ENCODE results near the gene EEF2KMT. TPM values are rescaled to one million over a fixed set of nuclear protein-coding genes. Genes with fewer than 3 reads are reported as not detected.
"Not testable (repeated sequence)": the region's sequence is repeated elsewhere in the genome, so short reads cannot be mapped to it uniquely, and the experiment has no call there.

Gene EEF2KMT
- polyA plus RNA-seq (ENCODE audit: low read depth in 6 of 6), result 10 to 100 TPM in 3 of 6 donors, 1 to 10 TPM in 3; 7.1 to 15.1 (median 10.1) TPM

GRCh38 chr16:5097470-5098220, at the start of gene EEF2KMT:
Gene EEF2KMT, minus strand, starts transcription at chr16:5097795. Its CDS starts 56 bp downstream, at chr16:5097739.
- H3K4me1 Mint-ChIP-seq, result peaks cover 5 to 19% (median 15%) of the 10 kb centered on the region in 3 donors
- H3K9me3 Mint-ChIP-seq, DNase-seq, H3K36me3 Mint-ChIP-seq: not testable (repeated sequence)
- peaks cover 3 to 17% (median 15%) of the 10 kb centered on the region in 3 donors for H3K27me3 Mint-ChIP-seq
- ATAC-seq (ENCODE audit: low read depth in 2 of 2), result peak; percentile 92 to 93
- H3K4me3 Mint-ChIP-seq, result peak within 1 kb of the TSS; percentile 87 to 99 (median 98)
- peak within 1 kb of the TSS; percentile 93 to 100 (median 99) for H3K27ac Mint-ChIP-seq

GRCh38 chr16:5144621-5144956, 47.0 kb upstream of the EEF2KMT start:
- Mint-ChIP-seq H3K27me3 (peaks cover 15 to 26% (median 19%) of the 10 kb centered on the region in 3 donors), H3K27ac (peak overlapping the region in 1 of 6 donors; percentile 68)
- not testable (repeated sequence) for DNase-seq; H3K4me3 Mint-ChIP-seq; H3K9me3 Mint-ChIP-seq; H3K4me1 Mint-ChIP-seq; H3K36me3 Mint-ChIP-seq; ATAC-seq (ENCODE audit: low read depth in 2 of 2)

GRCh38 chr16:5143761-5144620, 46.4 kb upstream of the EEF2KMT start:
- H3K36me3 Mint-ChIP-seq, result peaks cover 0 to 6% of the 10 kb centered on the region in 2 donors

GRCh38 chr16:5140151-5140550, 42.6 kb upstream of the EEF2KMT start:
- peaks cover 0 to 14% of the 10 kb centered on the region in 2 donors for H3K36me3 Mint-ChIP-seq
- H3K27ac Mint-ChIP-seq, result peak overlapping the region in 1 of 6 donors; percentile 39
- H3K4me3 Mint-ChIP-seq; DNase-seq; H3K9me3 Mint-ChIP-seq; H3K4me1 Mint-ChIP-seq; ATAC-seq (ENCODE audit: low read depth in 2 of 2): not testable (repeated sequence)
- H3K27me3 Mint-ChIP-seq, result peaks cover 30 to 47% (median 33%) of the 10 kb centered on the region in 3 donors

More at GRCh38 chr16:5143761-5144620, 46.4 kb upstream of the EEF2KMT start:
- Mint-ChIP-seq H3K9me3 (peaks cover 0 to 3% (median 0%) of the 10 kb centered on the region in 7 donors), H3K27me3 (peaks cover 19 to 32% (median 20%) of the 10 kb centered on the region in 3 donors), H3K27ac (no peak overlapping the region), H3K4me1 (no peaks in the 10 kb centered on the region), H3K4me3 (no peak overlapping the region)
- ATAC-seq (ENCODE audit: low read depth in 2 of 2), result no peak
- DNase-seq, result no peak

GRCh38 chr16:5134739-5135452, 37.3 kb upstream of the EEF2KMT start:
- not testable (repeated sequence) for H3K9me3 Mint-ChIP-seq; H3K4me3 Mint-ChIP-seq; ATAC-seq (ENCODE audit: low read depth in 2 of 2); H3K4me1 Mint-ChIP-seq; H3K27ac Mint-ChIP-seq; H3K36me3 Mint-ChIP-seq; DNase-seq
- peaks cover 44 to 51% (median 47%) of the 10 kb centered on the region in 3 donors for H3K27me3 Mint-ChIP-seq

GRCh38 chr16:5132915-5133600, 35.5 kb upstream of the EEF2KMT start:
- peaks cover 44 to 62% (median 49%) of the 10 kb centered on the region in 3 donors for H3K27me3 Mint-ChIP-seq
- not testable (repeated sequence) for H3K36me3 Mint-ChIP-seq; H3K4me1 Mint-ChIP-seq; H3K27ac Mint-ChIP-seq; DNase-seq; H3K4me3 Mint-ChIP-seq; H3K9me3 Mint-ChIP-seq; ATAC-seq (ENCODE audit: low read depth in 2 of 2)

GRCh38 chr16:5131467-5132004, 33.9 kb upstream of the EEF2KMT start:
- not testable (repeated sequence) for H3K4me1 Mint-ChIP-seq; H3K36me3 Mint-ChIP-seq; H3K4me3 Mint-ChIP-seq; DNase-seq; H3K27ac Mint-ChIP-seq; ATAC-seq (ENCODE audit: low read depth in 2 of 2); H3K9me3 Mint-ChIP-seq
- peaks cover 40 to 49% (median 42%) of the 10 kb centered on the region in 3 donors for H3K27me3 Mint-ChIP-seq

- Mint-ChIP-seq H3K27me3 (peaks cover 26 to 61% (median 48%) of the 10 kb centered on the region in 3 donors), H3K4me3 (peak overlapping the region in 4 of 8 donors; percentile 15 to 55 (median 44)), H3K4me1 (peaks cover 12 to 15% (median 14%) of the 10 kb centered on the region in 3 donors)
- H3K36me3 Mint-ChIP-seq; H3K27ac Mint-ChIP-seq; ATAC-seq (ENCODE audit: low read depth in 2 of 2); DNase-seq; H3K9me3 Mint-ChIP-seq: not testable (repeated sequence)
Observed at GRCh38 chr16:5117300-5118087, 19.9 kb upstream of the EEF2KMT start.

GRCh38 chr16:5116780-5117295, 19.2 kb upstream of the EEF2KMT start:
- H3K9me3 Mint-ChIP-seq; H3K27ac Mint-ChIP-seq; ATAC-seq (ENCODE audit: low read depth in 2 of 2); DNase-seq; H3K36me3 Mint-ChIP-seq: not testable (repeated sequence)
- peaks cover 22 to 61% (median 42%) of the 10 kb centered on the region in 3 donors for H3K27me3 Mint-ChIP-seq
- H3K4me3 Mint-ChIP-seq, result peak overlapping the region in 2 of 8 donors; percentile 15 to 55
- peaks cover 12 to 15% (median 14%) of the 10 kb centered on the region in 3 donors for H3K4me1 Mint-ChIP-seq

- Mint-ChIP-seq H3K27ac (peak overlapping the region in 1 of 6 donors; percentile 16), H3K4me3 (peak overlapping the region in 1 of 8 donors; percentile 35), H3K27me3 (peaks cover 0 to 14% (median 4%) of the 10 kb centered on the region in 3 donors)
- not testable (repeated sequence) for H3K4me1 Mint-ChIP-seq; H3K36me3 Mint-ChIP-seq; ATAC-seq (ENCODE audit: low read depth in 2 of 2); DNase-seq; H3K9me3 Mint-ChIP-seq
Observed at GRCh38 chr16:5110933-5111332, 13.3 kb upstream of the EEF2KMT start.

GRCh38 chr16:5108505-5109158, 11.0 kb upstream of the EEF2KMT start:
- H3K4me1 Mint-ChIP-seq, result no peaks in the 10 kb centered on the region
- no peaks in the 10 kb centered on the region for H3K36me3 Mint-ChIP-seq
- no peak for ATAC-seq (ENCODE audit: low read depth in 2 of 2)
- H3K9me3 Mint-ChIP-seq, result no peaks in the 10 kb centered on the region
- H3K27me3 Mint-ChIP-seq, result peaks cover 0 to 12% (median 2%) of the 10 kb centered on the region in 3 donors
- no peak overlapping the region for H3K27ac Mint-ChIP-seq
- H3K4me3 Mint-ChIP-seq, result no peak overlapping the region
- no peak for DNase-seq

Data from naive B cell (primary cell).